Esophagus muscularis mucosa (tissue), 4 donors: ENCODE measurements around the gene NUP210. TPM values are rescaled to one million over a fixed set of nuclear protein-coding genes. Genes with fewer than 3 reads are reported as not detected.

Source experiments
- DNase-seq: peaks from one replicate; pipeline ENCODE4 v3.0.0-alpha.2; 2017; ENCODE audit errors: extremely low spot score
- H3K27ac ChIP-seq, 4 donors: fragments of 200-600 bp; sonication (generic); replicated peaks in 1 of 4; 1 replicate in 3 of 4; 2 replicates in 1 of 4; pipeline ENCODE4 v1.5.1; 2016 to 2019; ENCODE audit warnings: mild to moderate bottlenecking in 1 of 4
- H3K27me3 ChIP-seq, 4 donors: fragments of 200-600 bp; sonication (generic); one replicate each; pipeline versions ENCODE4 v1.5.1 to v1.6.0; 2016 to 2019
- H3K36me3 ChIP-seq, 4 donors: fragments of 200-600 bp; sonication (generic); one replicate each; pipeline ENCODE4 v1.5.1; 2016 to 2019
- H3K4me1 ChIP-seq, 4 donors: fragments of 200-600 bp; sonication (generic); one replicate each; pipeline ENCODE4 v1.5.1; 2016 to 2019
- H3K4me3 ChIP-seq, 4 donors: fragments of 200-600 bp; sonication (generic); 1 replicate in 2 of 4; 2 replicates in 2 of 4; pipeline ENCODE4 v1.5.1; 2016 to 2019; ENCODE audit warnings: mild to moderate bottlenecking in 4 of 4, moderate library complexity in 1 of 4
- H3K9me3 ChIP-seq, 4 donors: fragments of 200-600 bp; sonication (generic); 1 replicate in 3 of 4; 2 replicates in 1 of 4; pipeline ENCODE4 v1.5.1; 2016 to 2019
- EP300 ChIP-seq: sonication (generic); formaldehyde crosslinking; IDR thresholded peaks from one replicate; pipeline ENCODE4 v1.6.1; 2017; ENCODE audit warnings: antibody characterized with exemption
- POLR2A ChIP-seq: fragments of 450-650 bp; IDR thresholded peaks from one replicate; pipeline ENCODE4 v1.6.1; 2017; ENCODE audit warnings: antibody characterized with exemption, moderate library complexity, mild to moderate bottlenecking, low read depth
- POLR2AphosphoS5 ChIP-seq, 2 donors: sonication (generic); formaldehyde crosslinking; IDR thresholded peaks; one replicate each; pipeline ENCODE4 v1.6.1; 2017; ENCODE audit warnings: antibody characterized with exemption in 2 of 2
- WGBS: methylation state at CpG from one replicate; pipeline ENCODE4 v1.1.5; 2018; 5-methylcytosine and 5-hydroxymethylcytosine counted together
- intact Hi-C: fragments of 100-400 bp; cut with DNase I; formaldehyde crosslinking; loops from one replicate; pipeline ENCODE4 v1.15.1; 2023
- total RNA-seq, 4 donors: library from RNA; depleted of rRNA; stranded (reverse); fragments of >200 nt; gene quantifications; one replicate each; pipeline versions ENCODE4 v1.1.0 to v1.2.1, GENCODE V29; 2016
- TF ChIP-seq, protein P1 (sequence below), 3 experiments: fragments of 200-600 bp in 2 of 3; fragments of 450-650 bp in 1 of 3; sonication (generic) in 2 of 3; IDR thresholded peaks; one replicate each; pipeline ENCODE4 v1.5.1; 2017 to 2019; ENCODE audit warnings: antibody characterized with exemption in 3 of 3, mild to moderate bottlenecking in 2 of 3, moderate library complexity in 1 of 3

Gene NUP210
- total RNA-seq, 4 donors from 2014 or later: 2.5 to 5.2 (median 4.2) TPM

DNA sequence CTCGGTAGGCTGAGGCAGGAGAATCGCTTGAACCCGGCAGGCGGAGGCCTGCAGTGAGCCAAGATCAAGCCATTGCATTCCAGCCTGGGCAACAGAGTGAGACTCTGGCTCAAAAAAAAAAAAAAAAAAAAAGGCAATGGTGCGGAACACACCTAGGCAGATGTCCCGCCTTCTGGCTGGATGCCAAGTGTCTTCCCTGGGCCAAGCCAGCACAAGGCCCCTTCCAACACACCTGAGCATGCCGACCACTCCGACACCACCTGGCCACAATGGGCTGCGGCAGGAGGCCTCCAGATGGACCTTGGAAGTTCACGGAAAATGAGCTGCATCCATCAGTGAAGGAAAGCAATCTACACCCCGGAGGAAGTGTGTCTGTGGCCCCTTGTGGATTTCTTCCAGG is 19.0 kb downstream of the NUP210 start:
- Histone ChIP-seq H3K4me3 (no peak overlapping the region), H3K27me3 (no peaks in the 10 kb centered on the region), H3K9me3 (no peaks in the 10 kb centered on the region), H3K27ac (no peak overlapping the region), H3K4me1 (no peaks in the 10 kb centered on the region), H3K36me3 (peaks cover 0 to 20% (median 3%) of the 10 kb centered on the region in 4 donors)
- no peak for DNase-seq
- intact Hi-C loops: no loop called here
- TF ChIP-seq, protein P1, sequence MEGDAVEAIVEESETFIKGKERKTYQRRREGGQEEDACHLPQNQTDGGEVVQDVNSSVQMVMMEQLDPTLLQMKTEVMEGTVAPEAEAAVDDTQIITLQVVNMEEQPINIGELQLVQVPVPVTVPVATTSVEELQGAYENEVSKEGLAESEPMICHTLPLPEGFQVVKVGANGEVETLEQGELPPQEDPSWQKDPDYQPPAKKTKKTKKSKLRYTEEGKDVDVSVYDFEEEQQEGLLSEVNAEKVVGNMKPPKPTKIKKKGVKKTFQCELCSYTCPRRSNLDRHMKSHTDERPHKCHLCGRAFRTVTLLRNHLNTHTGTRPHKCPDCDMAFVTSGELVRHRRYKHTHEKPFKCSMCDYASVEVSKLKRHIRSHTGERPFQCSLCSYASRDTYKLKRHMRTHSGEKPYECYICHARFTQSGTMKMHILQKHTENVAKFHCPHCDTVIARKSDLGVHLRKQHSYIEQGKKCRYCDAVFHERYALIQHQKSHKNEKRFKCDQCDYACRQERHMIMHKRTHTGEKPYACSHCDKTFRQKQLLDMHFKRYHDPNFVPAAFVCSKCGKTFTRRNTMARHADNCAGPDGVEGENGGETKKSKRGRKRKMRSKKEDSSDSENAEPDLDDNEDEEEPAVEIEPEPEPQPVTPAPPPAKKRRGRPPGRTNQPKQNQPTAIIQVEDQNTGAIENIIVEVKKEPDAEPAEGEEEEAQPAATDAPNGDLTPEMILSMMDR (IDR thresholded peaks at IDR 0.05): no peak
- TF ChIP-seq EP300 (no peak), POLR2AphosphoS5 (IDR thresholded peaks at IDR 0.05) (no peak)
- 95% methylated on average over 11 of the region's 11 CpGs for WGBS

DNA sequence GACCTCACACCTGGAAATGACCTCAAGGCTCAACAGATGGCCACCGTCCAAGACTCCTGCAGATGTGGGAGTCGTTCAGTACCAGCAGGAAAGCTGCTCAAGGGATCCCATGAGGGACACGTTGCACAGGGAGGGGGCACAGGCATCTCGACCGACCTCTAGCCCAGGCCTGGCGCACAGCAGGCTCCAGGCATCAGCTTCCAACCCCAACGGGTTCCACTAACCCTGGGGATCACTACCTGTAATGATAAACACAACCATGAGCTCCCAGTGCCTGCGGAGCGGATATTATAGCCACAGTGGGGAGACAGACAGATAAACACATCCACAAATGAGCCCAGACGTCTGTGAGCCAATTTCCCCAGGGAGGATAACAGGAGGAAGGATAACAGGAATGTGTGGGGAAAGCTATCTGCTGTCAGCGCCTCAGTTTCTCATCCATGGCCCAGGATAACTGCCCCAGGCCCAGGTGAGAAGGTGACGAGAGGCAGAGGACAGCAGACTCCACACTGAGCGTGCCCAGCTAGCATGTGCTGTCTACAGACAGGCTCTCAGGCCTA is 19.9 kb downstream of the NUP210 start:
- 76% methylated on average over 9 of the region's 13 CpGs for WGBS
- peaks cover 0 to 22% (median 3%) of the 10 kb centered on the region in 4 donors for H3K36me3 ChIP-seq

DNA sequence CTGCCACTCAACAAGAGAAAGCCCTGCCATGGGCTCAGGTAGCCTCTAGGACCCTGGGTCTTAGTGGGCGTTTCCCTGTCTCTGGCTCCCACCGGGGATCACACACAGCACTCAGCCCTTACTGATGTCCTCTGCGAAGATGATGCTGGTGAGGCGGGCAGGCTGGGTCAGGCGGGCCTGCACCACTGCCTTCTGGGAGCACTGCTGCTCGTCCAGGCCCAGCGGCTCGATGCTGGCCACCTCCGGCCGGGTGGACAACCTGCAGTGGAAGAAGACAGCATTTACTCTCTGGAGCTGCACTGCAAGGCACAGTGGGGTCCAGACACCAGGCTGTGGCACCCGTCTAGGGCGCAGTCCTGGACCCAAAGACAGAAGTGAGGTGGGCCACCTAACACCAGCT is 20.5 kb downstream of the NUP210 start:
- Histone ChIP-seq H3K4me1 (no peaks in the 10 kb centered on the region), H3K36me3 (peaks cover 0 to 27% (median 3%) of the 10 kb centered on the region in 4 donors), H3K4me3 (no peak overlapping the region), H3K27me3 (no peaks in the 10 kb centered on the region), H3K9me3 (no peaks in the 10 kb centered on the region), H3K27ac (no peak overlapping the region)
- 92% methylated on average over 11 of the region's 12 CpGs for WGBS
- DNase-seq: no peak
- intact Hi-C loops: no loop called here
- TF ChIP-seq, protein P1 (IDR thresholded peaks at IDR 0.05): no peak
- no peak for TF ChIP-seq POLR2A
- TF ChIP-seq EP300: no peak
- no peak for TF ChIP-seq POLR2AphosphoS5 (IDR thresholded peaks at IDR 0.05)

More for the DNA sequence above, 19.9 kb downstream of the NUP210 start:
- H3K4me1 ChIP-seq: no peaks in the 10 kb centered on the region
- H3K9me3 ChIP-seq: no peaks in the 10 kb centered on the region
- intact Hi-C loops: no loop called here
- no peak overlapping the region for H3K27ac ChIP-seq
- no peak for DNase-seq
- no peak overlapping the region for H3K4me3 ChIP-seq
- no peaks in the 10 kb centered on the region for H3K27me3 ChIP-seq
- TF ChIP-seq EP300 (no peak), POLR2AphosphoS5 (IDR thresholded peaks at IDR 0.05) (no peak), POLR2A (no peak)
- TF ChIP-seq, protein P1 (IDR thresholded peaks at IDR 0.05): no peak

DNA sequence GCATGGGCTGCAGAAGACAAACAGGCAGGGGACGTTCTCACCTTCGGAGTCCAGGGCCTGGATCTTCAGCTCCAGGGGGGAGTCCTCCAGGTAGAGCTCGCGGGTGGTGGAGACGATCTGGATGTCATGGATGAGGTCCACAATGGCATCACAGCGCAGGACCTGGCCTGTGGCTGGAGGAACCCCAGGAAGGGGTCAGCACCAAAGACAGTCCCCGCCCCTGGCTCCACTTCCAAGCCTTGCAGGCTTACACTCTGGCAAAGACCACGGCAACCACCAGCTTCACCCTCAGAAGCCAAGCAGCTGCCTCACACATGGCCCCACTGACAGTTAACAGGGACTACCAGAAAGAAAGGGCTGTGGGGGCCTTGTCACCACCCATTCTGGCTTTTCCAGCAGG is 22.8 kb downstream of the NUP210 start:
- H3K4me3 ChIP-seq: no peak overlapping the region
- TF ChIP-seq POLR2A (no peak), POLR2AphosphoS5 (IDR thresholded peaks at IDR 0.05) (no peak), EP300 (no peak)
- TF ChIP-seq, protein P1 (IDR thresholded peaks at IDR 0.05): no peak
- H3K27ac ChIP-seq: no peak overlapping the region
- 100% methylated on average over 1 of the region's 8 CpGs for WGBS
- DNase-seq: no peak
- H3K36me3 ChIP-seq: peaks cover 0 to 46% (median 5%) of the 10 kb centered on the region in 4 donors
- H3K27me3 ChIP-seq: no peaks in the 10 kb centered on the region
- no peaks in the 10 kb centered on the region for H3K9me3 ChIP-seq
- no peaks in the 10 kb centered on the region for H3K4me1 ChIP-seq
- intact Hi-C loops: no loop called here

DNA sequence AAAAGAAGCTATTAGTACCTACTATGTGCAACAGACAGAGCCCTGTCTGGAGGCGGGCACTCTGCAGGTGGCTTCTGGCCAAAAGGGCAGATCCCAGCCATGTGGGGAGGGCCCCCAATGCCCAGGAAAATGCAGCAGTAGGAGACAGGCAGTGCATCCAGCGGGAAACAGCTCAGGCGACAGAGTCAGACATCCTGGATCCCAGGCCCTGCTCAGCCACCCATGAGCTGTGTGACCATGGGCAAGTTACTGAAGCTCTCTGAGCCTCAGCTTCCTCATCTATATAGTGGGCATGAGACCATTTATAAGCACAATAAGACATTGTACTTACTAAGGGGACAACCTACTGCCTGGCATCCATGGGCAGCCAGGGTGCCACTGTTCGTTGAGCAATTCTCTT is 25.8 kb downstream of the NUP210 start:
- H3K4me3 ChIP-seq: no peak overlapping the region
- H3K27me3 ChIP-seq: no peaks in the 10 kb centered on the region
- no peaks in the 10 kb centered on the region for H3K9me3 ChIP-seq
- H3K27ac ChIP-seq: no peak overlapping the region
- intact Hi-C loops: no loop called here
- no peaks in the 10 kb centered on the region for H3K4me1 ChIP-seq
- no peak for DNase-seq
- WGBS: 64% methylated on average over 4 of the region's 4 CpGs
- H3K36me3 ChIP-seq: peaks cover 0 to 64% (median 13%) of the 10 kb centered on the region in 4 donors
- no peak for TF ChIP-seq POLR2A
- TF ChIP-seq, protein P1 (IDR thresholded peaks at IDR 0.05): no peak
- no peak for TF ChIP-seq EP300
- TF ChIP-seq POLR2AphosphoS5 (IDR thresholded peaks at IDR 0.05): no peak
